HCT116 (cell line): ENCODE measurements around the gene SNX8. TPM values are rescaled to one million over a fixed set of nuclear protein-coding genes. Genes with fewer than 3 reads are reported as not detected.

Experiments used
- ATAC-seq: fragments of 200-7000 bp; cut with Tn5 transposase; 2 replicates; pipeline ENCODE4 v1.9.1; 2020; ENCODE audit warnings: mild to moderate bottlenecking, moderate library complexity
- BruUV-seq: library from RNA; stranded (reverse); fragments of 400-500 nt; replicated peaks from 2 replicates; lab custom pipeline; 2021; lab: Mats Ljungman, UMichigan
- CTCF ChIA-PET: fragments of 300-600 bp; sonication (Branson Sonifier 250); formaldehyde crosslinking; loops from one replicate; lab custom pipeline; 2021; ENCODE audit warnings: antibody characterized with exemption; lab: Charles Lee
- POLR2A ChIA-PET: fragments of 300-600, 350-600 bp; sonication (Branson Sonifier 250); formaldehyde crosslinking; loops from one replicate; lab custom pipeline; 2021; ENCODE audit warnings: antibody characterized with exemption; lab: Charles Lee
- RAD21 ChIA-PET, 2 experiments: fragments of 300-600 bp; sonication (Branson Sonifier 250); formaldehyde crosslinking; loops; one replicate each; lab custom pipeline; 2023; ENCODE audit warnings: low total read pairs in 2 of 2; ENCODE audit not compliant: uncharacterized antibody in 2 of 2, unreplicated experiment in 2 of 2, low non-redundant PET in 1 of 2; lab: Charles Lee
- DNase-seq: peaks from one replicate; pipeline ENCODE4 v3.0.0-alpha.2; 2010; ENCODE audit warnings: low read depth, low spot score
- H2AFZ ChIP-seq: fragments of 200-600 bp; shearing (Covaris generic), sonication (generic); 2 replicates; pipeline ENCODE4 v1.6.1; 2017; ENCODE audit warnings: low read depth, mixed run types, mixed read lengths, antibody characterized with exemption, low read length; ENCODE audit not compliant: poor library complexity, severe bottlenecking
- H3K27ac ChIP-seq: 2 replicates; pipeline ENCODE4 v1.5.1; 2012; ENCODE audit warnings: low read depth, low read length
- H3K27me3 ChIP-seq: fragments of 200-600 bp; sonication (generic); 2 replicates; pipeline ENCODE4 v1.6.1; 2016; ENCODE audit warnings: mixed run types, low read length, mixed read lengths; ENCODE audit not compliant: insufficient read depth
- H3K36me3 ChIP-seq, 2 experiments: fragments of 200-500 bp in 1 of 2; fragments of 200-600 bp in 1 of 2; sonication (Bioruptor generic) in 1 of 2; sonication (generic) in 1 of 2; 2 replicates each; pipeline versions ENCODE4 v1.5.1 to v1.6.1; 2014 to 2016; ENCODE audit warnings: low read length in 2 of 2, inconsistent platforms in 1 of 2, mixed read lengths in 1 of 2, mixed run types in 1 of 2; ENCODE audit not compliant: insufficient read depth in 2 of 2, control insufficient read depth in 1 of 2
- H3K4me1 ChIP-seq, 2 experiments: fragments of 200-600 bp in 1 of 2; sonication (generic) in 1 of 2; 2 replicates each; pipeline versions ENCODE4 v1.5.1 to v1.6.1; 2012 to 2017; ENCODE audit warnings: low read length in 2 of 2, inconsistent platforms in 1 of 2, mild to moderate bottlenecking in 1 of 2, mixed read lengths in 1 of 2, mixed run types in 1 of 2, moderate library complexity in 1 of 2; ENCODE audit not compliant: insufficient read depth in 2 of 2, control insufficient read depth in 1 of 2
- H3K4me2 ChIP-seq: fragments of 200-600 bp; sonication (generic); 2 replicates; pipeline ENCODE4 v1.6.1; 2017; ENCODE audit warnings: mixed run types, low read length, mixed read lengths
- H3K4me3 ChIP-seq, 2 experiments: fragments of 200-600 bp in 1 of 2; sonication (generic) in 1 of 2; replicated peaks in 1 of 2; 2 replicates each; pipeline ENCODE4 v1.5.1; 2011 to 2016; ENCODE audit warnings: low read length in 2 of 2, control low read depth in 1 of 2, low read depth in 1 of 2, mild to moderate bottlenecking in 1 of 2, mixed read lengths in 1 of 2, mixed run types in 1 of 2
- H3K79me2 ChIP-seq: fragments of 200-600 bp; sonication (generic); 2 replicates; pipeline ENCODE4 v1.6.1; 2017; ENCODE audit warnings: mild to moderate bottlenecking, mixed run types, low read length, moderate library complexity, mixed read lengths; ENCODE audit not compliant: insufficient read depth
- H3K9ac ChIP-seq: fragments of 200-600 bp; sonication (generic); 2 replicates; pipeline ENCODE4 v1.6.1; 2016; ENCODE audit warnings: low read length, mixed read lengths
- H3K9me2 ChIP-seq: fragments of 200-600 bp; sonication (generic), shearing (Covaris generic); 2 replicates; pipeline ENCODE4 v1.6.1; 2017; ENCODE audit warnings: mixed run types, mild to moderate bottlenecking, moderate library complexity; ENCODE audit not compliant: insufficient read depth
- H3K9me3 ChIP-seq, 2 experiments: fragments of 200-500 bp in 1 of 2; fragments of 200-600 bp in 1 of 2; sonication (Bioruptor generic) in 1 of 2; sonication (generic) in 1 of 2; 2 replicates each; pipeline ENCODE4 v1.6.1; 2014 to 2017; ENCODE audit warnings: low read length in 2 of 2, mixed read lengths in 2 of 2, inconsistent platforms in 1 of 2, low read depth in 1 of 2, mild to moderate bottlenecking in 1 of 2, mixed run types in 1 of 2, moderate library complexity in 1 of 2; ENCODE audit not compliant: control insufficient read depth in 1 of 2, insufficient read depth in 1 of 2
- H4K20me1 ChIP-seq: fragments of 200-600 bp; sonication (generic), shearing (Covaris generic); 2 replicates; pipeline ENCODE4 v1.6.1; 2017; ENCODE audit warnings: mixed run types, mild to moderate bottlenecking, moderate library complexity; ENCODE audit not compliant: insufficient read depth
- CEBPB ChIP-seq: IDR thresholded peaks from 2 replicates; pipeline ENCODE4 v1.6.1; 2012; ENCODE audit warnings: low read depth
- FOSL1 ChIP-seq: IDR thresholded peaks from 2 replicates; pipeline ENCODE4 v1.6.1; 2012; ENCODE audit warnings: low read depth
- JUND ChIP-seq: IDR thresholded peaks from 2 replicates; pipeline ENCODE4 v1.6.1; 2012
- SP1 ChIP-seq: IDR thresholded peaks from 2 replicates; pipeline ENCODE4 v1.6.1; 2012; ENCODE audit warnings: low read depth
- TCF7L2 ChIP-seq: IDR thresholded peaks from 2 replicates; pipeline ENCODE4 v1.7.0; 2011; ENCODE audit warnings: borderline replicate concordance, inconsistent platforms; ENCODE audit not compliant: insufficient read depth, insufficient read length; ENCODE audit errors: extremely low read depth
- YY1 ChIP-seq: IDR thresholded peaks from 2 replicates; pipeline ENCODE4 v1.6.1; 2011; ENCODE audit warnings: low read length, low read depth, moderate library complexity, mild to moderate bottlenecking; ENCODE audit not compliant: insufficient replicate concordance; ENCODE audit errors: extremely low read depth
- ZFX ChIP-seq: fragments of 450-650 bp; IDR thresholded peaks from 2 replicates; pipeline ENCODE4 v1.6.1; 2017
- intact Hi-C: fragments of 100-400 bp; cut with micrococcal nuclease; formaldehyde crosslinking; loops from 2 replicates; pipeline ENCODE4 v1.10.0; 2022
- total RNA-seq: library from RNA; stranded (reverse); gene quantifications from one replicate; pipeline ENCODE4 v1.2.1, GENCODE V29; 2021; ENCODE audit not compliant: unreplicated experiment
- TF ChIP-seq, protein P1 (sequence below): IDR thresholded peaks from 2 replicates; pipeline ENCODE4 v1.6.1; 2012
- TF ChIP-seq, protein P2 (sequence below): IDR thresholded peaks from 2 replicates; pipeline ENCODE4 v1.6.1; 2012
- TF ChIP-seq, protein P3 (sequence below), 3 experiments: fragments of 200-600 bp in 1 of 3; sonication (generic) in 1 of 3; IDR thresholded peaks in 2 of 3; conservative IDR thresholded peaks in 1 of 3; 2 replicates each; pipeline ENCODE4 v1.5.1; 2012 to 2017; ENCODE audit warnings: low read depth in 2 of 3, low read length in 2 of 3, antibody characterized with exemption in 1 of 3, borderline replicate concordance in 1 of 3, control low read depth in 1 of 3, mild to moderate bottlenecking in 1 of 3, mixed read lengths in 1 of 3, mixed run types in 1 of 3, moderate library complexity in 1 of 3; ENCODE audit not compliant: insufficient read depth in 1 of 3
- TF ChIP-seq, protein P4 (sequence below): IDR thresholded peaks from 2 replicates; pipeline ENCODE4 v1.6.1; 2011; ENCODE audit warnings: mild to moderate bottlenecking, low read length, moderate library complexity; ENCODE audit not compliant: insufficient replicate concordance; ENCODE audit errors: extremely low read depth

SNX8 gene
- total RNA-seq, 1 experiment from 2014 or later, result 41.7 TPM

DNA sequence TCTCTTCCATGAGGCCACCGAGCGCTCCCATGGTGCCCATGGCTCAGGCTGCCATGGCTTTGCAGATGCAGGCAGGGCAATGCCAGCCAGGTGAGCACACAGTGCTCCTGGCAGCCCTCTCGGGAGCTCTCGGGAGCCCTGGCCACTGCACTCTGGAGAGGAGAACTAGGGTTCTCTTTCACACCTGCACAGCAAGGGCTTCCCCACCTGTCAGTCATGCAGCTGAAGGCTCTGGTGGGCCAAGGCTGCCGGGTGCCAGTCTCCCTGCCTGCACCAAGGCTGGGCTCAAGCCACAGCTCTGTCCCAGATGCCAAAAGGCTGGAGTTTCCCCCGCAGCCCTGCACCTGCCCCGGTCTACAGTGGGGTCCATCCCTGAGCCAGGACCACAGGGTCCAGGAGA lies 39.6 kb downstream of the SNX8 start:
- Histone ChIP-seq H3K36me3 (no peaks in the 10 kb centered on the region), H4K20me1 (no peaks in the 10 kb centered on the region), H3K4me3 (no peak overlapping the region), H3K9me2 (no peaks in the 10 kb centered on the region), H3K4me2 (no peak overlapping the region), H3K79me2 (0 out of 2 replicates have a peak, but pooled peaks cover 2% of the 10 kb centered on the region), H3K9ac (no peak overlapping the region), H3K4me1 (no peaks in the 10 kb centered on the region), H3K27me3 (no peaks in the 10 kb centered on the region), H3K27ac (no peak overlapping the region), H2AFZ (no peak overlapping the region), H3K9me3 (no peaks in the 10 kb centered on the region)
- RAD21 ChIA-PET, result no interaction called here
- ATAC-seq, result no peak
- no TSS peak for BruUV-seq
- POLR2A ChIA-PET, result no interaction called here
- no peak for DNase-seq
- TF ChIP-seq FOSL1 (no peak), ZFX (no peak), SP1 (no peak), CEBPB (no peak)
- TF ChIP-seq, protein P1, sequence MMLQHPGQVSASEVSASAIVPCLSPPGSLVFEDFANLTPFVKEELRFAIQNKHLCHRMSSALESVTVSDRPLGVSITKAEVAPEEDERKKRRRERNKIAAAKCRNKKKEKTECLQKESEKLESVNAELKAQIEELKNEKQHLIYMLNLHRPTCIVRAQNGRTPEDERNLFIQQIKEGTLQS, result no peak
- TF ChIP-seq, protein P2, sequence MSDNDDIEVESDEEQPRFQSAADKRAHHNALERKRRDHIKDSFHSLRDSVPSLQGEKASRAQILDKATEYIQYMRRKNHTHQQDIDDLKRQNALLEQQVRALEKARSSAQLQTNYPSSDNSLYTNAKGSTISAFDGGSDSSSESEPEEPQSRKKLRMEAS, result no peak
- intact Hi-C loops, result no loop called here
- CTCF ChIA-PET, result no interaction called here

DNA sequence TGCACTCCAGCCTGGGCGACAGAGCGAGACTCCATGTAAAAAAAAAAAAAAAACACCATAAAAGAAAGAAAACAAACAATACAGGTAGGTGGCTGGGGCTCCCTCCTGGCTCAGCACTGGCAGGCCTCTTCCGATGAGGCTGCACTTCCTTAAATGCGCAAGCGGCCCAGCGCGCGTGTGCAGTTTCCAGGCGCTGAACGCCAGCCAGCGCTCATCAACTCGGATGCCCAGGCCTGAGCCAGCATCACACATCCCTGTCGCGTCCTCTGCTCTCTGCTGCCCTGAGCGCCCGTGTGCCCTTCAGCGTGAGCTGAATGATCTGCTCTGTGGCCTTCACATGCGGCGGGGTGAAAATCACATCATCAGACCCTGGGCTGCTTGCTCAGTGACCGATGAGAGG lies 40.4 kb downstream of the SNX8 start:
- H3K4me2 ChIP-seq, result no peak overlapping the region
- no peaks in the 10 kb centered on the region for H4K20me1 ChIP-seq
- H3K4me3 ChIP-seq, result no peak overlapping the region
- H2AFZ ChIP-seq, result no peak overlapping the region
- no peaks in the 10 kb centered on the region for H3K9me3 ChIP-seq
- H3K27ac ChIP-seq, result no peak overlapping the region
- no peak for TF ChIP-seq SP1
- no peak for TF ChIP-seq YY1
- TF ChIP-seq JUND, result no peak
- no peak for TF ChIP-seq ZFX
- no peak for TF ChIP-seq TCF7L2
- TF ChIP-seq, protein P3, sequence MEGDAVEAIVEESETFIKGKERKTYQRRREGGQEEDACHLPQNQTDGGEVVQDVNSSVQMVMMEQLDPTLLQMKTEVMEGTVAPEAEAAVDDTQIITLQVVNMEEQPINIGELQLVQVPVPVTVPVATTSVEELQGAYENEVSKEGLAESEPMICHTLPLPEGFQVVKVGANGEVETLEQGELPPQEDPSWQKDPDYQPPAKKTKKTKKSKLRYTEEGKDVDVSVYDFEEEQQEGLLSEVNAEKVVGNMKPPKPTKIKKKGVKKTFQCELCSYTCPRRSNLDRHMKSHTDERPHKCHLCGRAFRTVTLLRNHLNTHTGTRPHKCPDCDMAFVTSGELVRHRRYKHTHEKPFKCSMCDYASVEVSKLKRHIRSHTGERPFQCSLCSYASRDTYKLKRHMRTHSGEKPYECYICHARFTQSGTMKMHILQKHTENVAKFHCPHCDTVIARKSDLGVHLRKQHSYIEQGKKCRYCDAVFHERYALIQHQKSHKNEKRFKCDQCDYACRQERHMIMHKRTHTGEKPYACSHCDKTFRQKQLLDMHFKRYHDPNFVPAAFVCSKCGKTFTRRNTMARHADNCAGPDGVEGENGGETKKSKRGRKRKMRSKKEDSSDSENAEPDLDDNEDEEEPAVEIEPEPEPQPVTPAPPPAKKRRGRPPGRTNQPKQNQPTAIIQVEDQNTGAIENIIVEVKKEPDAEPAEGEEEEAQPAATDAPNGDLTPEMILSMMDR (IDR thresholded peaks at IDR 0.05 in 2 of 3, conservative IDR thresholded peaks at IDR 0.05 in 1 of 3; ENCODE audit: borderline replicate concordance in 1 of 3, insufficient read depth in 1 of 3, low read depth in 2 of 3, low read length in 2 of 3), result no peak
- TF ChIP-seq, protein P4, sequence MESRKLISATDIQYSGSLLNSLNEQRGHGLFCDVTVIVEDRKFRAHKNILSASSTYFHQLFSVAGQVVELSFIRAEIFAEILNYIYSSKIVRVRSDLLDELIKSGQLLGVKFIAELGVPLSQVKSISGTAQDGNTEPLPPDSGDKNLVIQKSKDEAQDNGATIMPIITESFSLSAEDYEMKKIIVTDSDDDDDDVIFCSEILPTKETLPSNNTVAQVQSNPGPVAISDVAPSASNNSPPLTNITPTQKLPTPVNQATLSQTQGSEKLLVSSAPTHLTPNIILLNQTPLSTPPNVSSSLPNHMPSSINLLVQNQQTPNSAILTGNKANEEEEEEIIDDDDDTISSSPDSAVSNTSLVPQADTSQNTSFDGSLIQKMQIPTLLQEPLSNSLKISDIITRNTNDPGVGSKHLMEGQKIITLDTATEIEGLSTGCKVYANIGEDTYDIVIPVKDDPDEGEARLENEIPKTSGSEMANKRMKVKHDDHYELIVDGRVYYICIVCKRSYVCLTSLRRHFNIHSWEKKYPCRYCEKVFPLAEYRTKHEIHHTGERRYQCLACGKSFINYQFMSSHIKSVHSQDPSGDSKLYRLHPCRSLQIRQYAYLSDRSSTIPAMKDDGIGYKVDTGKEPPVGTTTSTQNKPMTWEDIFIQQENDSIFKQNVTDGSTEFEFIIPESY, result no peak
- H3K79me2 ChIP-seq, result no peaks in the 10 kb centered on the region
- intact Hi-C loops, result no loop called here
- H3K9ac ChIP-seq, result no peak overlapping the region
- no peaks in the 10 kb centered on the region for H3K27me3 ChIP-seq
- H3K36me3 ChIP-seq, result no peaks in the 10 kb centered on the region
- ChIA-PET POLR2A (no interaction called here), RAD21 (no interaction called here), CTCF (no interaction called here)
- H3K4me1 ChIP-seq, result no peaks in the 10 kb centered on the region
- ATAC-seq (no peak), DNase-seq (no peak)
- H3K9me2 ChIP-seq, result no peaks in the 10 kb centered on the region
- BruUV-seq, result no TSS peak
